Measurements from ENCODE around the gene BLM.

The BLM gene

DNA sequence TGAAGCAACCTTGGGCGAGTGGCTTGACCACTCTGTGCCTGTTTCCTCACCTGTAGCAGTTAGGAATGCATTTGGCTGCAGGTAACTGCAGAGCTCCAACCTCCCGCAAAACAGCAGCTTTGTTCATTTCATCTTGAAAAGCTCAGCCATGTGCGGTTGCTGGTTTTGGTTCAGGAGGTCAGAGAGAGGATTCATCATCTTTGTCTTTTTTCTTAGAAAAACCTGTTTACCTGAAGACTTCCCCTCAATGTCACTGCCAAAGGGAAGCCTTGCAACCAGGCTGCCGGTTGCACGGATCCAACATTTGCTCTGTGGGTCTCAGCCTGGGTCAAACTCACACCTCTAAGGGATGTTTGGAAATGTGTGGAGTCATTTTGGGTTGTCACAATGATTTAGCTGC, 134.8 kb downstream of the BLM start:
- DNase-seq (ENCODE audit: low read depth) = no peak
- H3K4me3 ChIP-seq (ENCODE audit: low read length) = no peak overlapping the region

DNA sequence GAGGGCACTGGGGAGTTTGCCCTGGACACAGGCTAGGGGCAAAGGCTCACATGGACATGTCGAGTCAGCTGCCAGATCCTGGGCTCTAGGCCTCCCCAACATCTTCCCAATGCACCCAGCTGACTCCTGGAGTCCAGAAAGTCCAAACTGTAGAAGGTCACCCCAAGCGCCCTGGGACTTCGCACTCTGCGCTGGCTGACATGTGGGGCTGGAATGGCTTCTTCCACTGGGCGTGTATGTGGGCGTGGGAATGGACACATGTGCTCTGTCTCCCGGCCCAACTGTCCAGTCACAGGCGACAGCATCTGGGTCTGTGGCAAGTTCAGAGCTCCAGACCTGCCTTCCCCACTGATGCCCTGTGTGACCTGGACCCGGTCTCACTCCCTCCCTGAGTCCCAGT, 138.0 kb downstream of the BLM start:
- no peak for DNase-seq (ENCODE audit: low read depth)

More for the DNA sequence above, 134.8 kb downstream of the BLM start:
- TF ChIP-seq, protein P1, sequence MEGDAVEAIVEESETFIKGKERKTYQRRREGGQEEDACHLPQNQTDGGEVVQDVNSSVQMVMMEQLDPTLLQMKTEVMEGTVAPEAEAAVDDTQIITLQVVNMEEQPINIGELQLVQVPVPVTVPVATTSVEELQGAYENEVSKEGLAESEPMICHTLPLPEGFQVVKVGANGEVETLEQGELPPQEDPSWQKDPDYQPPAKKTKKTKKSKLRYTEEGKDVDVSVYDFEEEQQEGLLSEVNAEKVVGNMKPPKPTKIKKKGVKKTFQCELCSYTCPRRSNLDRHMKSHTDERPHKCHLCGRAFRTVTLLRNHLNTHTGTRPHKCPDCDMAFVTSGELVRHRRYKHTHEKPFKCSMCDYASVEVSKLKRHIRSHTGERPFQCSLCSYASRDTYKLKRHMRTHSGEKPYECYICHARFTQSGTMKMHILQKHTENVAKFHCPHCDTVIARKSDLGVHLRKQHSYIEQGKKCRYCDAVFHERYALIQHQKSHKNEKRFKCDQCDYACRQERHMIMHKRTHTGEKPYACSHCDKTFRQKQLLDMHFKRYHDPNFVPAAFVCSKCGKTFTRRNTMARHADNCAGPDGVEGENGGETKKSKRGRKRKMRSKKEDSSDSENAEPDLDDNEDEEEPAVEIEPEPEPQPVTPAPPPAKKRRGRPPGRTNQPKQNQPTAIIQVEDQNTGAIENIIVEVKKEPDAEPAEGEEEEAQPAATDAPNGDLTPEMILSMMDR (conservative IDR thresholded peaks at IDR 0.05; ENCODE audit: low read depth, low read length) = no peak

GRCh38 chr15:90857337-90857736, 140.2 kb downstream of the BLM start:
- H3K4me3 ChIP-seq (ENCODE audit: low read length) = no peak overlapping the region
- TF ChIP-seq, protein P1 (conservative IDR thresholded peaks at IDR 0.05; ENCODE audit: low read depth, low read length) = no peak
- DNase-seq (ENCODE audit: low read depth) = no peak

More for the DNA sequence above, 138.0 kb downstream of the BLM start:
- H3K4me3 ChIP-seq (ENCODE audit: low read length) = no peak overlapping the region
- TF ChIP-seq, protein P1 (conservative IDR thresholded peaks at IDR 0.05; ENCODE audit: low read depth, low read length) = no peak

DNA sequence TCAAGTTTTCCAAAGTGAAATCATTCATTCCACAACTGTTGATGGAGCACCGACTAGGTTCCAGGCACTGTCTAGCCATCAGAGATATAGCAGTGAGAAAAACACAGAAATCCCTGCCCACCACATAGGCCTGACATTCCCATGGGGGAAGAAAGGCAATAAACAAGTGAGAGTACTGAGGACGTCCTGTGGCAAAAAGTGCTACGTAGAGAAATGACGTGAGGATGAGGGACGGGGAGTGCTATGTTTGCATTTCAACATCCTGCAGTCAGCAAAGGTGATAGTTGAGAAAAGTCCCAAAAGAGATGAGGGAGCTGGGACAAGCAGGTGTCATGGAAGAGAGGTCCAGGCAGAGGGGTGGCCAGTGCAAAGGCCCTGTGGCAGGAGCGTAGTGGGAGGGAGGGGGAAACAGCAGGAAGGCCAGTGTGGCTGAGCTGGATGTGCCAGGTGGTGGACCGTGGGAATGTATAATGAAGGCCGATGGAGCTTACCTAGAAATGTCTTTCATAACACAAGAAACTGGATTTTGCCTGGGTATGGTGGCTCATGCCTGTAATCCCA, 140.8 kb downstream of the BLM start:
- H3K4me3 ChIP-seq (ENCODE audit: low read length) = no peak overlapping the region
- TF ChIP-seq, protein P1 (conservative IDR thresholded peaks at IDR 0.05; ENCODE audit: low read depth, low read length) = no peak
- no peak for DNase-seq (ENCODE audit: low read depth)

DNA sequence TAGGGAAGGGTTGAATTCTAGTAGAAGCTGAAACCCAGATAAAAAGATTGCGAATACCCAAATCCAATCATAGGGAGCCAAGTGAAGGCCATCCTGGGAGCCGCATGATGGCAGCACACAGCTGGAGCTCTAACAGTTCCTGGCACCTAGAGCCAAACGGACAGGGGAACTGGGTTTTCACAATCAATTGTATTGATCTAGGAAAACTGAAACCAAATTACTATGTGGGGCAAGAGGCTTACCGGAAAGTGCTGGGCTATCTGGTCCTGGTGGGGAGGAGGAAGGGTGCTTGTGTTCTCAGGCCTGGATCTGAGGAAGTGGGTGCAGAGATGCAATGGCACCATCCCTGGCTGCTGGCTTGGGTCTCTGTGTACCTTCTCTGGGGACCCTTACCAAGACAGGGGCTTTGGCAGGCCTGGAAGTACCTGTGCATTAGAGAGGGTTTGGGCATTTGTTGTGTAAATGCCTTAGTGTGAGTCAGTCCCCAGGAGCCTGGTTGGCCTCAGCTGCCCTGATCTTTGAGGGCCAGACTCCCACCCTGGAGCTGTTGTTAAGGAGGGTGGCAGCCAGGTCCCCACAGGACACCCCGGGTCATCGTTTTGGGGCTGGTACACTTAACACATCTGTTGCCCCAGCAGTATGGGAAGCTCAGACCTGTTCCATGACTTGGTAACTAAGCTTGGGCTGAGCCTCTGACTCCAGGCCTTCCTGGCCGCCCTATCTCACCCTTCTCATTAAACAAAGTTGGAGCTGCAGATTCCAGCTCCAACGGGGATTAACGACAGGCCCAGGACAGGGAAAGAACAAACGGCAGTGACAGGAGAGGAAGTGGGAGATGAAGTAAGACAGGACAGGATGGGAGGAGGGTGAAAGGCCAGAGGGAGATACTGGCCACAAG, 142.3 kb downstream of the BLM start:
- TF ChIP-seq, protein P1 (conservative IDR thresholded peaks at IDR 0.05; ENCODE audit: low read depth, low read length) = no peak
- no peak for DNase-seq (ENCODE audit: low read depth)
- no peak overlapping the region for H3K4me3 ChIP-seq (ENCODE audit: low read length)

GRCh38 chr15:90860450-90860849, 143.3 kb downstream of the BLM start:
- no peak overlapping the region for H3K4me3 ChIP-seq (ENCODE audit: low read length)
- TF ChIP-seq, protein P1 (conservative IDR thresholded peaks at IDR 0.05; ENCODE audit: low read depth, low read length) = no peak
- no peak for DNase-seq (ENCODE audit: low read depth)
